HG03045 (cell line): ENCODE results near the gene NOXO1.
"Not testable (repeated sequence)": the region's sequence is repeated elsewhere in the genome, so short reads cannot be mapped to it uniquely, and the experiment has no call there.

Source experiments
- ATAC-seq: cut with Tn5 transposase; IDR thresholded peaks from one replicate; pipeline ENCODE4 v1.9.1; 2021; ENCODE audit warnings: mild to moderate bottlenecking, moderate library complexity; ENCODE audit not compliant: unreplicated experiment

The NOXO1 gene

GRCh38 chr16:1942810-1943726 lies 38.2 kb downstream of the NOXO1 start, which contains the start of gene MSRB1:
TSS of gene MSRB1 (minus strand) at chr16:1943199. CDS start at chr16:1943156, 43 bp downstream.
- peak; percentile 93 for ATAC-seq

GRCh38 chr16:1942047-1942809 lies 39.0 kb downstream of the NOXO1 start:
- ATAC-seq: no peak

GRCh38 chr16:1941162-1942046 lies 39.9 kb downstream of the NOXO1 start:
- ATAC-seq: no peak

GRCh38 chr16:1940273-1941161 lies 40.8 kb downstream of the NOXO1 start:
- no peak for ATAC-seq

- not testable (repeated sequence) for ATAC-seq
Measured at GRCh38 chr16:1939833-1940232, 41.4 kb downstream of the NOXO1 start.

- no peak for ATAC-seq
Measured at GRCh38 chr16:1938910-1939309, 42.4 kb downstream of the NOXO1 start.

GRCh38 chr16:1938316-1938715 lies 43.0 kb downstream of the NOXO1 start:
- no peak for ATAC-seq

- ATAC-seq: no peak
Measured at GRCh38 chr16:1936945-1937479, 44.3 kb downstream of the NOXO1 start.

- ATAC-seq: no peak
Measured at GRCh38 chr16:1933097-1933661, 48.1 kb downstream of the NOXO1 start.

GRCh38 chr16:1932050-1933028 lies 48.9 kb downstream of the NOXO1 start:
- ATAC-seq: no peak

- no peak for ATAC-seq
Measured at GRCh38 chr16:1930338-1930720, 50.9 kb downstream of the NOXO1 start.

- ATAC-seq: peak; percentile 87
Measured at GRCh38 chr16:1929578-1930337, 51.5 kb downstream of the NOXO1 start.

GRCh38 chr16:1929105-1929504 lies 52.2 kb downstream of the NOXO1 start:
- ATAC-seq: no peak
